Transverse colon (tissue), 4 donors: ENCODE measurements around the gene ACAP2.

Experiments
- POLR2A ChIP-seq: fragments of 450-650 bp; IDR thresholded peaks from one replicate; pipeline ENCODE4 v1.6.1; 2016; ENCODE audit warnings: antibody characterized with exemption, mild to moderate bottlenecking, moderate library complexity
- POLR2AphosphoS5 ChIP-seq, 3 donors: sonication (generic); formaldehyde crosslinking; IDR thresholded peaks; one replicate each; pipeline ENCODE4 v1.6.1; 2016; ENCODE audit warnings: antibody characterized with exemption in 3 of 3
- TF ChIP-seq, protein P1 (sequence below), 5 experiments: fragments of 200-600 bp in 3 of 5; fragments of 450-650 bp in 2 of 5; sonication (generic) in 3 of 5; IDR thresholded peaks; 1 replicate in 2 of 5; 2 replicates in 3 of 5; pipeline ENCODE4 v1.5.1; 2016 to 2017; ENCODE audit warnings: antibody characterized with exemption in 5 of 5, inconsistent platforms in 3 of 5, mild to moderate bottlenecking in 2 of 5, moderate library complexity in 1 of 5

GRCh38 chr3:195266428-195266827, 176.4 kb downstream of the ACAP2 start:
- TF ChIP-seq POLR2AphosphoS5 (IDR thresholded peaks at IDR 0.05), result no peak
- TF ChIP-seq, protein P1, sequence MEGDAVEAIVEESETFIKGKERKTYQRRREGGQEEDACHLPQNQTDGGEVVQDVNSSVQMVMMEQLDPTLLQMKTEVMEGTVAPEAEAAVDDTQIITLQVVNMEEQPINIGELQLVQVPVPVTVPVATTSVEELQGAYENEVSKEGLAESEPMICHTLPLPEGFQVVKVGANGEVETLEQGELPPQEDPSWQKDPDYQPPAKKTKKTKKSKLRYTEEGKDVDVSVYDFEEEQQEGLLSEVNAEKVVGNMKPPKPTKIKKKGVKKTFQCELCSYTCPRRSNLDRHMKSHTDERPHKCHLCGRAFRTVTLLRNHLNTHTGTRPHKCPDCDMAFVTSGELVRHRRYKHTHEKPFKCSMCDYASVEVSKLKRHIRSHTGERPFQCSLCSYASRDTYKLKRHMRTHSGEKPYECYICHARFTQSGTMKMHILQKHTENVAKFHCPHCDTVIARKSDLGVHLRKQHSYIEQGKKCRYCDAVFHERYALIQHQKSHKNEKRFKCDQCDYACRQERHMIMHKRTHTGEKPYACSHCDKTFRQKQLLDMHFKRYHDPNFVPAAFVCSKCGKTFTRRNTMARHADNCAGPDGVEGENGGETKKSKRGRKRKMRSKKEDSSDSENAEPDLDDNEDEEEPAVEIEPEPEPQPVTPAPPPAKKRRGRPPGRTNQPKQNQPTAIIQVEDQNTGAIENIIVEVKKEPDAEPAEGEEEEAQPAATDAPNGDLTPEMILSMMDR (IDR thresholded peaks at IDR 0.05), result no peak
- no peak for TF ChIP-seq POLR2A
